ENCODE measurements around the gene FFAR1.

The FFAR1 gene

GRCh38 chr19:35396240-35396885, 48.7 kb downstream of the FFAR1 start:
- DNase-seq: no peak

DNA sequence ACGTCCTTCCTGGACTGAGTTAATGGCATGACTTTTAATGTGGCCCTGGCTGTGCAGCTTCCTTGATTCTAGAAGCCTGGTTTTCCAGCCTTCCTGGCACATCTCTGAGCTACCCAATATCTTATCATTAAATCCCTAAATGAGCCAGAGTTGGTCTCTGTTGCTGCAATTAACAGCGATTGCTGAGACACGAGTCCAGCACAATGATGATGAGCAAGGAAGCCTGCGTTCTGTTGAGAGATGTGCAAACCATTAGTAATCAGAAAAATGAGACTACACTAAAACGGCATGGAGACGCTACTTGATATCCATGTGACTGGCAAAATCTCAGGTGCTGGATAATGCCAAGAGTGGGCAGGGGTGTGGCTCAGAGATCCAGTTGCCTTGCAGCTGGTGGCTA, 49.4 kb downstream of the FFAR1 start:
- DNase-seq: no peak

Measured in stimulated activated CD8-positive, alpha-beta memory T cell treated with anti-CD3 and anti-CD28 coated beads, Interleukin-4, amount 100 ng/mL, for 48 hours (primary cell).